Uterus (tissue), 2 donors: ENCODE data around the gene CR1.

ENCODE experiments used
- POLR2A ChIP-seq, 2 donors: fragments of 450-650 bp; IDR thresholded peaks; one replicate each; pipeline ENCODE4 v1.6.1; 2016; ENCODE audit warnings: antibody characterized with exemption in 2 of 2, mild to moderate bottlenecking in 1 of 2, moderate library complexity in 1 of 2
- TF ChIP-seq, protein P1 (sequence below), 4 experiments: fragments of 200-600 bp in 2 of 4; fragments of 450-650 bp in 2 of 4; sonication (generic) in 2 of 4; IDR thresholded peaks; one replicate each; pipeline ENCODE4 v1.5.1; 2016 to 2019; ENCODE audit warnings: antibody characterized with exemption in 4 of 4, mild to moderate bottlenecking in 2 of 4, moderate library complexity in 1 of 4

DNA sequence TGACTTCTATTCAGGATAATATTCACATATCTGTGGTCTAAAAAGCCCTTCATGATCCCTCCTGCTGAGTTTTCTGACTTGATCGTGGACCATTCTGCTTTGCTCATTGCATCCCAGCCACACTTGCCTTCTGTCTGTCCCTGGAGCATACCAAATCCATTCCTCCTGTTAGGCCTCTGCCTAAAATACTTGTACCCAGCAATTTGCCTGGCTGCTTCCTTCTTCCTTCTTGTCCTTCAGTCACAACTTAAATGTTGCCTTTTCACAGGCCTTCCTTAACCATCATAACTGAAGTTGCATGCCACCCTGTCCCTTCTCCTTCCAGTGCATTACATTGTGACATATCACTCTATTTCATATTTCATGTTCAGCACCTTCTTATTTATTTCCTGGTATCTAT lies 37.5 kb upstream of the CR1 start:
- TF ChIP-seq, protein P1, sequence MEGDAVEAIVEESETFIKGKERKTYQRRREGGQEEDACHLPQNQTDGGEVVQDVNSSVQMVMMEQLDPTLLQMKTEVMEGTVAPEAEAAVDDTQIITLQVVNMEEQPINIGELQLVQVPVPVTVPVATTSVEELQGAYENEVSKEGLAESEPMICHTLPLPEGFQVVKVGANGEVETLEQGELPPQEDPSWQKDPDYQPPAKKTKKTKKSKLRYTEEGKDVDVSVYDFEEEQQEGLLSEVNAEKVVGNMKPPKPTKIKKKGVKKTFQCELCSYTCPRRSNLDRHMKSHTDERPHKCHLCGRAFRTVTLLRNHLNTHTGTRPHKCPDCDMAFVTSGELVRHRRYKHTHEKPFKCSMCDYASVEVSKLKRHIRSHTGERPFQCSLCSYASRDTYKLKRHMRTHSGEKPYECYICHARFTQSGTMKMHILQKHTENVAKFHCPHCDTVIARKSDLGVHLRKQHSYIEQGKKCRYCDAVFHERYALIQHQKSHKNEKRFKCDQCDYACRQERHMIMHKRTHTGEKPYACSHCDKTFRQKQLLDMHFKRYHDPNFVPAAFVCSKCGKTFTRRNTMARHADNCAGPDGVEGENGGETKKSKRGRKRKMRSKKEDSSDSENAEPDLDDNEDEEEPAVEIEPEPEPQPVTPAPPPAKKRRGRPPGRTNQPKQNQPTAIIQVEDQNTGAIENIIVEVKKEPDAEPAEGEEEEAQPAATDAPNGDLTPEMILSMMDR (IDR thresholded peaks at IDR 0.05): no peak
- TF ChIP-seq POLR2A (IDR thresholded peaks at IDR 0.05): no peak
